K562 (cell line): ENCODE measurements around the gene ARHGEF33. TPM values are rescaled to one million over a fixed set of nuclear protein-coding genes. Genes with fewer than 3 reads are reported as not detected.

Source experiments
- ZBTB40 ChIP-seq, 2 experiments: fragments of 450-650 bp in 1 of 2; sonication (generic) in 1 of 2; formaldehyde crosslinking in 1 of 2; IDR thresholded peaks; 2 replicates each; pipeline versions ENCODE4 v1.7.1 to v1.9.0; 2016 to 2022; ENCODE audit warnings: inconsistent platforms in 1 of 2, mild to moderate bottlenecking in 1 of 2, missing genetic modification reagents in 1 of 2
- polyA plus RNA-seq, 8 experiments: library from polyadenylated mRNA; depleted of rRNA in 4 of 8; stranded (reverse) in 5 of 8; unstranded in 3 of 8; fragments of >200 nt; fragmentation: Nextera tagmentation in 2 of 8; fragmentation: Illumina TruSeq in 1 of 8; extraction: Ambion mirVana in 2 of 8; extraction: Trizol in 1 of 8; gene quantifications; 2 replicates each; pipeline versions ENCODE4 v1.2.1 to v1.2.3, GENCODE V29; 2011 to 2014; ENCODE audit warnings: inconsistent platforms in 1 of 8, missing spikeins in 1 of 8
- total RNA-seq, 7 experiments: library from RNA; depleted of rRNA in 6 of 7; stranded (reverse); fragments of >200 nt in 6 of 7; fragmentation: Illumina TruSeq in 2 of 7; extraction: Trizol in 2 of 7; gene quantifications; 2 replicates each; pipeline versions ENCODE4 v1.2.1 to v1.2.3, GENCODE V29; 2011 to 2021; ENCODE audit warnings: low replicate concordance in 1 of 7

The ARHGEF33 gene
- total and polyA plus RNA-seq, 9 of the 15 experiments (the other 6 are each of a cell fraction or from before 2014, with no cell fraction given), result 0.01 to 0.08 (median 0.03) TPM; not detected in 5

- TF ChIP-seq ZBTB40 (IDR thresholded peaks at IDR 0.05) (no peak), ZBTB40 (CRISPR knock-in tag; IDR thresholded peaks at IDR 0.05) (no peak)
- TF ChIP-seq, all 486 proteins: peak for 0
Measured at GRCh38 chr2:38871432-38871831, 18.2 kb upstream of the ARHGEF33 start (continued).
